CD1c-positive myeloid dendritic cell (primary cell): ENCODE measurements around the gene ATP6V0D1.
"Not testable (repeated sequence)": the region's sequence is repeated elsewhere in the genome, so short reads cannot be mapped to it uniquely, and the experiment has no call there.

Experiments used
- DNase-seq: peaks from one replicate; pipeline ENCODE4 v3.0.0-alpha.2; 2016; ENCODE audit errors: extremely low spot score

Gene ATP6V0D1

GRCh38 chr16:67429053-67429798, 51.7 kb downstream of the ATP6V0D1 start:
- DNase-seq = no peak

- peak; percentile 69 for DNase-seq
Observed at GRCh38 chr16:67428146-67428731, 52.7 kb downstream of the ATP6V0D1 start.

GRCh38 chr16:67426950-67427349, 54.0 kb downstream of the ATP6V0D1 start:
- DNase-seq = no peak

- no peak for DNase-seq
Observed at GRCh38 chr16:67426022-67426421, 54.9 kb downstream of the ATP6V0D1 start.

- DNase-seq = no peak
Observed at GRCh38 chr16:67425580-67425979, 55.4 kb downstream of the ATP6V0D1 start.

- no peak for DNase-seq
Observed at GRCh38 chr16:67425061-67425460, 55.9 kb downstream of the ATP6V0D1 start.

GRCh38 chr16:67424261-67424615, 56.7 kb downstream of the ATP6V0D1 start:
- DNase-seq = no peak

- no peak for DNase-seq
Observed at GRCh38 chr16:67423611-67424260, 57.2 kb downstream of the ATP6V0D1 start.

- no peak for DNase-seq
Observed at GRCh38 chr16:67423015-67423414, 57.9 kb downstream of the ATP6V0D1 start.

GRCh38 chr16:67421030-67421429, 59.9 kb downstream of the ATP6V0D1 start:
- no peak for DNase-seq

- DNase-seq = no peak
Observed at GRCh38 chr16:67419931-67420330, 61.0 kb downstream of the ATP6V0D1 start.

GRCh38 chr16:67419502-67419901, 61.5 kb downstream of the ATP6V0D1 start:
- DNase-seq = no peak

- no peak for DNase-seq
Observed at GRCh38 chr16:67417333-67418061, 63.5 kb downstream of the ATP6V0D1 start.

GRCh38 chr16:67415872-67416793, 64.8 kb downstream of the ATP6V0D1 start, which contains the start of gene ZDHHC1:
TSS of gene ZDHHC1 (minus strand) at chr16:67416477. CDS start at chr16:67407775, 8,702 bp downstream.
- DNase-seq = peak; percentile 61

- not testable (repeated sequence) for DNase-seq
Observed at GRCh38 chr16:67415421-67415820, 65.5 kb downstream of the ATP6V0D1 start.

GRCh38 chr16:67413978-67414911, 66.7 kb downstream of the ATP6V0D1 start:
- peak; percentile 86 for DNase-seq

- no peak for DNase-seq
Observed at GRCh38 chr16:67412294-67412693, 68.7 kb downstream of the ATP6V0D1 start.

GRCh38 chr16:67411339-67411738, 69.6 kb downstream of the ATP6V0D1 start:
- DNase-seq = no peak

- DNase-seq = no peak
Observed at GRCh38 chr16:67409631-67410030, 71.3 kb downstream of the ATP6V0D1 start.
